Activated T-cell treated with anti-CD3 and anti-CD28 coated beads, Interleukin-2, amount 50 U/mL, for 1 hour (primary cell): ENCODE measurements around the gene ASB2.

Source experiments
- DNase-seq: peaks from one replicate; pipeline ENCODE4 v3.0.0-alpha.2; 2020

ASB2 gene

GRCh38 chr14:93977790-93978581 is 1.6 kb upstream of the ASB2 start:
- peak; percentile 69 for DNase-seq

GRCh38 chr14:93977171-93977570 is 801 bp upstream of the ASB2 start:
- DNase-seq, result no peak

- no peak for DNase-seq
These were observed 436 bp downstream of the ASB2 start for GRCh38 chr14:93975791-93976476.

GRCh38 chr14:93974833-93975232 is 1.5 kb downstream of the ASB2 start:
- no peak for DNase-seq

- DNase-seq, result no peak
These were observed 2.1 kb downstream of the ASB2 start for GRCh38 chr14:93974299-93974698.

GRCh38 chr14:93973607-93974006 is 2.8 kb downstream of the ASB2 start:
- DNase-seq, result no peak

- no peak for DNase-seq
These were observed 3.7 kb downstream of the ASB2 start for GRCh38 chr14:93972618-93973205.

- DNase-seq, result no peak
These were observed 4.7 kb downstream of the ASB2 start for GRCh38 chr14:93971635-93972027.

GRCh38 chr14:93970965-93971634 is 5.3 kb downstream of the ASB2 start:
- DNase-seq, result peak; percentile 44

GRCh38 chr14:93970585-93970964 is 5.8 kb downstream of the ASB2 start:
- peak; percentile 75 for DNase-seq

- no peak for DNase-seq
These were observed 7.1 kb downstream of the ASB2 start for GRCh38 chr14:93969082-93969828.

- no peak for DNase-seq
These were observed 8.6 kb downstream of the ASB2 start for GRCh38 chr14:93967637-93968250.

GRCh38 chr14:93965946-93966474 is 10.4 kb downstream of the ASB2 start:
- DNase-seq, result no peak

GRCh38 chr14:93965287-93965821 is 11.0 kb downstream of the ASB2 start:
- no peak for DNase-seq

GRCh38 chr14:93964820-93965286 is 11.5 kb downstream of the ASB2 start:
- DNase-seq, result no peak

- DNase-seq, result no peak
These were observed 12.1 kb downstream of the ASB2 start for GRCh38 chr14:93964281-93964680.

- DNase-seq, result no peak
These were observed 12.7 kb downstream of the ASB2 start for GRCh38 chr14:93963692-93964091.

GRCh38 chr14:93962701-93963601 is 13.4 kb downstream of the ASB2 start:
- DNase-seq, result peak; percentile 56

GRCh38 chr14:93961620-93962019 is 14.8 kb downstream of the ASB2 start:
- DNase-seq, result no peak

- no peak for DNase-seq
These were observed 15.5 kb downstream of the ASB2 start for GRCh38 chr14:93960774-93961438.
